HFFc6 (cell line): ENCODE measurements around the gene PRLR. TPM values are rescaled to one million over a fixed set of nuclear protein-coding genes. Genes with fewer than 3 reads are reported as not detected.

Source experiments
- DNase-seq: peaks from one replicate; pipeline ENCODE4 v3.0.0-alpha.2; 2018
- H3K27ac Mint-ChIP-seq: 2 replicates; pipeline ENCODE4 v1.8.0; 2020; ENCODE audit warnings: mild to moderate bottlenecking, mixed read lengths
- H3K27me3 Mint-ChIP-seq: 2 replicates; pipeline ENCODE4 v1.8.0; 2021; ENCODE audit warnings: mild to moderate bottlenecking, moderate library complexity, mixed read lengths; ENCODE audit not compliant: insufficient read depth
- H3K36me3 Mint-ChIP-seq: 2 replicates; pipeline ENCODE4 v1.8.0; 2021; ENCODE audit warnings: low read depth, mixed read lengths
- H3K4me1 Mint-ChIP-seq: 2 replicates; pipeline ENCODE4 v1.8.0; 2020; ENCODE audit warnings: low read depth, mixed read lengths
- H3K4me3 Mint-ChIP-seq: 2 replicates; pipeline ENCODE4 v1.8.0; 2020; ENCODE audit warnings: mild to moderate bottlenecking, moderate library complexity, mixed read lengths
- H3K9me3 Mint-ChIP-seq: 2 replicates; pipeline ENCODE4 v1.8.0; 2020; ENCODE audit warnings: mild to moderate bottlenecking, mixed read lengths
- total RNA-seq, 6 experiments: library from RNA; stranded (reverse); fragmentation: NEBNext Ultra II Directional; extraction: Animal tissue kit (Norgen Biotek cat#: 25700); gene quantifications; 2 replicates in 1 of 6; 3 replicates in 5 of 6; pipeline ENCODE4 v1.2.3, GENCODE V29; 2021
- TF ChIP-seq, protein P1 (sequence below): fragments of 200-600 bp; sonication (generic); IDR thresholded peaks from 2 replicates; pipeline ENCODE4 v1.5.0; 2021; ENCODE audit warnings: antibody characterized with exemption, mild to moderate bottlenecking

PRLR gene
- total RNA-seq, 6 experiments from 2014 or later, result 0.91 to 1.5 (median 1.3) TPM

DNA sequence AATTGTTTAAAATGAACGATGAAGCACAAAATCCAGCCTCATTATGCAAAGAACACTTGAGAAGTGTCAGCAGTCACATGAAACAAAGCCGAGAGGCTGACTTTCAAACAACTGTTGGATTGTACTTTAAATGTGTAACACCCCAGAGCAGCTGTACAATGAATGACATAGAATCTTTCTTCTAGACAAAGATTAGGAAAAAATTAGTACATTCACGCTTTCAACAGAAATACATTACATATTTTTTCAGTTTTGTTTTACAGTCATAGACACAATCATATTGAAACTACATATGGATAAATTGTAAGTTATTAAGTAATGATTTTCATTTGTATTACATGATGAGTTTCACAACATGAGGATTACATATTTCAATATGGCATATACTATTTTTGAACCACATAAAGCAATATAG lies 171.9 kb downstream of the PRLR start:
- DNase-seq, result no peak

DNA sequence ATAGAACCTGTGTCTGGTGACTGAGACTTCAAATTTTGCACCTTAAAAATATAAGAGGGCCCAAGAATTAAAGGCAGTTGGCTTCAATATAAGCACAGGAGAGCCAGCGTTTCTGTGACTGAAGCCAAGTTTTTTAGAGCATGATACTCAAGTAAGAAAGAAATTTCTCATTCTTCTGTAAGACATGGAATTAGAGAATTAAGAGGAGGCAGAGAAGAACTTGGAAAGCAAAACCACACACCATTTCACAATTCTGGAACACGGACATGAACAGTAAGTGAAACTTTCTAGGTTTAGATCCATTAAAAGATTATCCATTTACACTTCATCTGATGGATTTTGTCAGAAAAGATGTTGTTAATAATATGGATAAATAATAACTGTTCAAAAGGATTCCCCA lies 173.6 kb downstream of the PRLR start:
- peaks cover 62% of the 10 kb centered on the region for H3K4me1 Mint-ChIP-seq
- H3K36me3 Mint-ChIP-seq, result no peaks in the 10 kb centered on the region
- H3K4me3 Mint-ChIP-seq, result no peak overlapping the region
- H3K27ac Mint-ChIP-seq, result no peak overlapping the region
- no peak for DNase-seq
- TF ChIP-seq, protein P1, sequence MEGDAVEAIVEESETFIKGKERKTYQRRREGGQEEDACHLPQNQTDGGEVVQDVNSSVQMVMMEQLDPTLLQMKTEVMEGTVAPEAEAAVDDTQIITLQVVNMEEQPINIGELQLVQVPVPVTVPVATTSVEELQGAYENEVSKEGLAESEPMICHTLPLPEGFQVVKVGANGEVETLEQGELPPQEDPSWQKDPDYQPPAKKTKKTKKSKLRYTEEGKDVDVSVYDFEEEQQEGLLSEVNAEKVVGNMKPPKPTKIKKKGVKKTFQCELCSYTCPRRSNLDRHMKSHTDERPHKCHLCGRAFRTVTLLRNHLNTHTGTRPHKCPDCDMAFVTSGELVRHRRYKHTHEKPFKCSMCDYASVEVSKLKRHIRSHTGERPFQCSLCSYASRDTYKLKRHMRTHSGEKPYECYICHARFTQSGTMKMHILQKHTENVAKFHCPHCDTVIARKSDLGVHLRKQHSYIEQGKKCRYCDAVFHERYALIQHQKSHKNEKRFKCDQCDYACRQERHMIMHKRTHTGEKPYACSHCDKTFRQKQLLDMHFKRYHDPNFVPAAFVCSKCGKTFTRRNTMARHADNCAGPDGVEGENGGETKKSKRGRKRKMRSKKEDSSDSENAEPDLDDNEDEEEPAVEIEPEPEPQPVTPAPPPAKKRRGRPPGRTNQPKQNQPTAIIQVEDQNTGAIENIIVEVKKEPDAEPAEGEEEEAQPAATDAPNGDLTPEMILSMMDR, result no peak
- H3K27me3 Mint-ChIP-seq, result no peaks in the 10 kb centered on the region
- H3K9me3 Mint-ChIP-seq, result no peaks in the 10 kb centered on the region

More for the DNA sequence above, 171.9 kb downstream of the PRLR start:
- Mint-ChIP-seq H3K27ac (no peak overlapping the region), H3K4me3 (no peak overlapping the region), H3K27me3 (peaks cover 1% of the 10 kb centered on the region; the same call in 1 of the 2 replicates), H3K4me1 (peaks cover 75% of the 10 kb centered on the region), H3K36me3 (no peaks in the 10 kb centered on the region), H3K9me3 (no peaks in the 10 kb centered on the region)
- TF ChIP-seq, protein P1, result no peak

DNA sequence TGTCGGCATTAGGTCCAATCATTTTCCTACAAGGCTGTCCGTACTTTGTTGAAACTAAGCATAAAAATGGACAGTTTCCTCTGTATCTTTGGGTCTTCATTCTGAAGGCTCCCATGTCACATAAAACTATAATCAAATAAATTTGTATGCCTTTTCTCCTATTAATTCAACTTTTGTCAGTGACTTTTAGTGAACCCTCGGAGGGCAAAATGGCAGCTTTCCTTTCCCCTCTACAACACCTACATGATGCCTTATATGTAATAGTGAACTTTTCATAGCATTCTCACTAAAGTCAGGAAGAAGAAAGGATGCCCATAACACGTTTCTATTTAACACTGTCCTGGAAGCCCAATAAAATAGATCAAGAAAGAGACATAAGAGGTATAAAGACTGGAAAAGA lies 177.4 kb downstream of the PRLR start:
- no peaks in the 10 kb centered on the region for H3K9me3 Mint-ChIP-seq
- H3K36me3 Mint-ChIP-seq, result no peaks in the 10 kb centered on the region
- H3K4me1 Mint-ChIP-seq, result peaks cover 48% of the 10 kb centered on the region

DNA sequence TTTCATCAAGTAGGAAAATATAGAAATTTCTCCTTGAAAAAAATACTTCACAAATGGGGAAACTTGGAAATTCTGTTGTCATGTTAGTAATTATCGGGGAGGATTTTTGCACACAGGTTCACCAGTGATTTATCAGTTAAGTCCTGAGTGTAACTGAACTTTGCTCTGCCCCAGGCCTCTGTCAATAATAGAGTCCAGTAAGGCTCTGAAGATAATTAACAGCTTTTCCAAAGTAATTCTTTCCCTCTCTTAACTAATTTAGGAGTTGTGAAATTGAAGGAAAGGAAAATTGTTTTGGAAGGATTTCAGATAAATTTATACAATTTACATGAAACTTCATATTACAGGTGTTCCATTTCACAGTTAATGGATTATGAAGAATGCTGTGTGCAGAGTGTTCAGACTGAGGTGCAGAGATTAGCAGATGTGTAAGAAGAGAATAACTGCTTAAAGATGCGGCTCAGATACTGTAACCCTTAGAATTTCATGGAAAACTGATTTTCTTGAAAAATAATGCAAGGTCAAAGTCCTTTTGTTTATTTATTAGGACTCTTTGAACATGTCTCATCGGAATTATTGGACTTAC lies 179.7 kb downstream of the PRLR start:
- no peak overlapping the region for H3K27ac Mint-ChIP-seq
- H3K27me3 Mint-ChIP-seq, result no peaks in the 10 kb centered on the region; the same call in 1 of the 2 replicates
- peaks cover 52% of the 10 kb centered on the region for H3K4me1 Mint-ChIP-seq
- TF ChIP-seq, protein P1, result no peak
- no peak for DNase-seq
- no peaks in the 10 kb centered on the region for H3K9me3 Mint-ChIP-seq
- no peak overlapping the region for H3K4me3 Mint-ChIP-seq
- no peaks in the 10 kb centered on the region for H3K36me3 Mint-ChIP-seq

More for the DNA sequence above, 177.4 kb downstream of the PRLR start:
- TF ChIP-seq, protein P1, result no peak
- Mint-ChIP-seq H3K4me3 (no peak overlapping the region), H3K27ac (no peak overlapping the region), H3K27me3 (no peaks in the 10 kb centered on the region)
- no peak for DNase-seq

DNA sequence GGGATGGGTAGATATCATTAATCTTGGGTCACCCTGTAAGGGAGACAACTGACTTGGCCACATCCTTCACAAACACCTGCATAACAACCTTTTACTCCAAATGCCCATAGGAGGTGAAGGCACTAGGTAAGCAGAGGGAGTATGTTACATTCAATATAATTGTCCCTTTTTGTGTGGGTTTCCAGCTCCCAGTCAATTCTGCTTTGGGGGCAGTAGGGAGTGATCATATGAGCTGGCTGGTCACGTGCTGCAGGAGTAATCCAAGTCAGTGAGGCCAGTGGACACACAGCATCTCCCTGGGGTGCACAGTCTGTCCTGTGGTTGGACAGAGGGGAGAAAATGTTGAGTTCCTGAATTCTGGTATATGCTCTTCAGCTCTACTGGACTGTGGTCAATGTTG lies 181.4 kb downstream of the PRLR start:
- Mint-ChIP-seq H3K27ac (no peak overlapping the region), H3K4me3 (no peak overlapping the region), H3K27me3 (no peaks in the 10 kb centered on the region; the same call in 1 of the 2 replicates)

More for the DNA sequence above, 181.4 kb downstream of the PRLR start:
- no peak for DNase-seq
- Mint-ChIP-seq H3K36me3 (no peaks in the 10 kb centered on the region), H3K4me1 (peaks cover 34% of the 10 kb centered on the region), H3K9me3 (no peaks in the 10 kb centered on the region)
- TF ChIP-seq, protein P1, result no peak
